NAMALWA (cell line): ENCODE measurements around the gene NFIC.
"Not testable (repeated sequence)": the region's sequence is repeated elsewhere in the genome, so short reads cannot be mapped to it uniquely, and the experiment has no call there.

Source experiments
- DNase-seq: peaks from one replicate; pipeline ENCODE4 v3.0.0-alpha.2; 2015; ENCODE audit warnings: low spot score

The NFIC gene

DNA sequence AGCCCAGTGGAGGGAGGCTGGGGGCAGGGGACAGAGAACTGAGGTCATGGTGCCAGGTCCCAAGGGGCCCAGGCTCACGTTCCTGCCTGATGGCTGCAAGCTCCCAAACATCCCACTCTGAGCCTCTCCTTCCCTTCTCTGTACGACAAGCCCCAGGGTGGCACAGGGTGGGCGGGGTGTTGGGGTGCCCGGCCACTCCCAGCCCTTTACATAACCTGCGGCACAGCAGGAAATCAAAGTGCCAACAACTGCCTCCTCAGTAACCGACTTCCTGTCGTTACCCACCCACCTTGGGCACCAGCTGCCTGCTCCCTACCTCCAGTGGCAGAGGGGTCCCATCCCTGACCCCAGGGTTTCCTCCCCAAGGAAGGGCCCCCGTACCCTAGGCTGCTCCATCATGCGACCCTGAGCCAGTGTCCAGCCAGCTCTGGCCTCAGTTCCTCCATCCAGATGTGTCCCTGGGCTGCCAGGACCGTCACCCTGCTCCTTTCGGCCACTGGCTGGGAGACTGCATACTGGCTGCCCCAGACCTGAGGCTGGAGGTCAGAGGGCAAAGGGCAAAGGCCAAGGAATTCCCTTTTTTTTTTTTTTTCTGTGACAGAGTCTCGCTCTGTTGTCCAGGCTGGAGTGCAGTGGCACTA, 27.7 kb upstream of the NFIC start:
- DNase-seq: no peak

GRCh38 chr19:3340340-3340739, 26.0 kb upstream of the NFIC start:
- no peak for DNase-seq

- DNase-seq: no peak
These were observed 24.1 kb upstream of the NFIC start for GRCh38 chr19:3342246-3342645.

- DNase-seq: not testable (repeated sequence)
These were observed 23.4 kb upstream of the NFIC start for GRCh38 chr19:3342962-3343361.

DNA sequence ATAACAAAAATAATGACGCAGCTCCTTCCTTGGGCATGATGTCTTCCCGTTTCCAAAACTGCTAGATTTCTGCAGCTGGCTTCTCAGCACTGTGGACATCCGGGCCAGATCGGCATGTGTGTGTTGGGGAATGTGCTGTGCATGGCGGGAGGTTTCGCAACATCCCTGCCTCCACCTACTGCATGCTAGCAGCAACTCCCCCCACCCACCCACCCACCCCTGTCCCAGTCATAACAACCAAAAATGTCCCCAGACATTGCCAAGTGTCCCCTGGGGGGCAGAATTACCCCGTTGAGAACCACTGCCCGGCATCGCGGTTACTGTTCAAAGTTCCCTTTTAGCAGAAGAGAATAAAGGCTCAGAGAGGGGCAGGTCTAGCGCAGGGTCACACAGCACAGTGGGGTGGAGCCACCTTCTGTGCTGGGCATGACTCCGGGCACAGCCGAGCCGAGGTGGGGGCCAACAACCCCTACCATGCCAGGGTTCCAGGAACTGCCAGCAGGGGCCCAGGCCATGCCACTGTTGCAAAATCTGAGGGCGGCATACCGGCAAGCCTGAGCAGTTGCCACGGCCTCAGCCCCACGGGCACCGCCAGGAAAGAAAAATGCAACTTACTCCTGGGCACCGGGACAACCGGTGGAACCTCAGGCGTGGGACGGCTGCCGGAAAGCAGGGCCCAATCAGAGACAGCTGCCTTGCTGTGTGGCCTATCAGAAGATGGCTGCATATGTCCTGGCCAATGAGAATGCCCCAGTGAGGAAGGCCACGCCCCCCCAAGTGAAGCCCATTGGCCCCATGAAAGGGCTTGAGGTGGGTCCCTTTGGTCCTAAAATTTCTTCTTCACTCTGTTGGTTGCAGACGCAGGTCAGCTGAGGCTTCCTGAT, 22.5 kb upstream of the NFIC start:
- peak; percentile 61 for DNase-seq

DNA sequence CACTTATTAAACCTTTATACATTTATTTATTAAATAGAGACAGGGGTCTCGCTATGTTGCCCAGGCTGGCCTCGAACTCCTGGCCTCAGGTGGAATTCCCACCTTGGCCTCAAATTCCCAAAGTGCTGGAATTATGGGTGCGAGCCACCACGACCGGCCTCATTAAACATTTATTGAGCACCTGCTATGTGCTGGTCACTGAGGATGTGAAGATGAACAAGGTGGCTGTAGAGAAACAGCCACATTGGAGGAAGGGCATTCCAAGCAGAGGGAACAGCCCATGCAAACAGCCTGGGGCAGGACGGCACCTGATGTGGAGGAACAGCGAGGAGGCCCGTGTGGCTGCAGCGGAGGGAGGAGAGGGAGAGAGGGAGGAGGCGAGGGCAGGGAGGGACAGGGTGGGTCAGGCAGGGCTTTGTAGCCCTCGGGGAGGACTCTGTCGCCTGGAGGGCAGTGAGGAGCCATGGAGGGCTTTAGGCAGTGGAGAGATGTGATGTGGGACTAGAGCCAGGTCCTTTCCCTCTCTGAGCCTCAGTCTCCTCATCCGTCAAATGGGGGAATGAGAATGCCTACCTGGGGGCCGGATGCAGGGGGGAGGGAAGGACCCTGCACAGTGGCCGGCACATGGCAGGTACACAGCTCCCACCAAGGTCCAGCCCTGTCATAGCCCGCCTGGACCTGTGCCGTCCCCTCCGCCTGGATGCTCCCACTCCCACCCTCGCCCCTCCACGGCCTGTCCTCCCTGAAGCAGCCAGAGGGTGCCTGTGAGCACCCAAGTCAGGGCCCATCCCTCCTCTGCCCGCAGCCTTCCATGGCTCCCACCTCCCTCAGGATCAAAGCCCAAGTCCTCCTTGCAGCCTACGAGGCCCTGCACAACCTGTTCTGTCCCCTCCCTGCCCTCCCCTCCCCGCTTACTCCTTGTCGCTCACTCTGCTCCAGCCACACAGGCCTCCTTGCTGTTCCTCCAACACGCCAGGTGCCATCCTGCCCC, 21.5 kb upstream of the NFIC start:
- DNase-seq: no peak

- no peak for DNase-seq
These were observed 20.4 kb upstream of the NFIC start for GRCh38 chr19:3345850-3346460.

DNA sequence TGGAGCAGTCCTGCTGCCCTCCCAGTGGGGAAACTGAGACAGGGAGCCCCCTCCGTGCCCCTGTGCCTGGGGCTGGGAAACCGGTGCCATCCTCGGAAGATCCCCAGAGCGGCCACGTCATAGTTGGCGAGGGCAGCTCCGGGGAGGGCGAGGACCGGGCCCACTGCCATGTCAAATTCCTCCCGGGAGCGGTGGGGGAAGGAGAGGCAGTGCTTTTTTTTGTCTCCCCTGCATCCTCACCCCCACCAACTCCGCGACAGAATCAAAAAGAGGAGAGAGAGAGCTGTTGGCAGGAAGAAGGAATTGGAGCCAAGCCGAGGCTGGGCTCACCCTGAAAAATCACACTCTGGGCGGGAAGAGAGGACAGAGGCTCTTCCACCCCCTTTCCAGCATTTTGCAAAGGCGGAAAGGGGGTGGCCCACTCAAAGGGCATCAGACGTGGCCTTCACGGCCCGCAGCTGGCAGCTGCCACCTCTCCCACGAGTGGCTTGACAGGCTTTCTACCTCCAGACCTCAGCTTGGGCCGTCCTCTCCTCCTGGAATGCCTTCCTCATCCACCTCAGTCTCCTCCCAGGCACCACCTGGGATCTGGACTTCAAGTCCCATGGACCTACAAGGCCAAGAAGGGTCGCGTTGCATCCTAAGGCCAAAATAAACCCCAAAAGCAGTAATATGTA, 19.6 kb upstream of the NFIC start:
- no peak for DNase-seq

DNA sequence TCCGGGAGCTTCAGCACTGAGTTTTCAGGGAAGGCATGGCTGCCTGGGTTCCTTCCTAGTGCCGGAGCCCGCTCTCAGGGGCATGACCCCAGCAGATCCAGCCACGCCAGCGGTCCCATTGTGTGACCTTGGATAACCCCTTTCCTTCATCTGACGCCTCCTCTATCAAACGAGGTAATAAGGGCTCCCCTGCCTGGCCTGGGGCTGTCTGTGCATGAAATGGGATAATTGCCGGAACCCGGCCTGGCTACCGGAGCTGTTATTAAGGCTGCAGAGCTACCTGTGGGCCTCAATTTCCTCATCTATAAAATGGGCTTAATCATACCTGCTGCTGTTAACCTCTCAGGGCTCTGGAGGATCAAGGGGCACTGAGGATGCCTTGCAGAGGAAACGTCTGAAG, 18.3 kb upstream of the NFIC start:
- DNase-seq: no peak

GRCh38 chr19:3348469-3348868, 17.9 kb upstream of the NFIC start:
- DNase-seq: not testable (repeated sequence)

DNA sequence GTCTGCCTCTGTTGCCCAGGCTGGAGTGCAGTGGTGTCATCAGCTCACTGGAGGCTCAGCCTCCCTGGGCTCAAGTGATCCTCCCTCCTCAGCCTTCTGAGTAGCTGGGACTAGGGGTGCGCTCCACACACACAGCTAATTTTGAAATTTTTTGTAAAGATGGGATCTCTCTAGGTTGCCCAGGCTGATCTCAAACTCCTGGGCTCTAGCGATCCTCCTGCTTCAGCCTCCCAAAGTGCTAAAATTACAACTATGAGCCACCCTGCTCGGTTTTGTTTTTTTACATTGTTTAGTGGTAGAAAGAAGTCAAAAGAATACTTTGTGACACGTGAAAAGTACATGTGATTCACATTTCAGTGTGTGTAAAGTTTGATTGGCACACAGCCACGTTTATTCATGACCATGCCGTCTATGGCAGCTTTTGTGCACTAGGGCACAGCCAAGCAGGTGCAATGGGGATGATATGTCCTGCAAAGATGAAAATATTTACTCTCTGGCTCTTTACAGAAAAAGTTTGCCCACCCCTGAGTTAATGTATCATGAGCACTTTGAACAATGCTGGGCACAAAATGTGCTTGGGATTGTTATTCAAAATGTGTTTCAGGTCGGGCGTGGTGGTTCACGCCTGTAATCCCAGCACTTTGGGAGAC, 16.2 kb upstream of the NFIC start:
- no peak for DNase-seq

DNA sequence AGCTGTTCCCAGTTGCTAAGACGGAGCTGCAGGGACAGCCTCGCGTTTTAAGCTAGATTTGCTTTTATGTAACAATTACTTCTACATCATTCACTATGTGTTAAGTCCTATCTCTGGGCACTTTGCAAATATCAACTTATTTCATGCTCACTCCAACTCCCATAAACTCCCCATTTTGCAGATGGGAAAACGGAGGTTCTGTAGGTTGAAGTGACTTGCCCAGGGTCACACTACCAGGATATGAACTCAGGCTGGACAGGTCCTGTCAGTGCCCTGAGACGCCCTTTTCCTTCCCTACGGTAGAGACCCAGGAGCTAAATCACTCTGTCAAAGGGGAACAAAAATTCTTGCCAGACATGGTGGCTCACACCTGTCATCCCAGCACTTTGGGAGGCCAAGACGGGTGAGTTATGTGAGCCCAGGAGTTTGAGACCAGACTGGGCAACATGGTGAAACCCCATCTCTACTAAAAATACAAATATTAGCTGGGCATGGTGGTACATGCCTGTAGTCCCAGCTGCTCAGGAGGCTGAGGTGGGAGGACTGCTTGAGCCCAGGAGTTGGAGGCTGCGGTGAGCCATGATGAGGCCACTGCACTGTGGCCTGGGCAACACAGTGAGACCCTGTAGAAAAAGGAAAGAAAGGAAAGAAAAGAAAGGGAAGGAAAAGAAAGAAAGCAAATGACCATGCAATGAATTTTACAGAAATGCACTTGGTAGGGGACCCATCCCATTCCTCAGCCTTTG, 14.5 kb upstream of the NFIC start:
- no peak for DNase-seq

- DNase-seq: no peak
These were observed 12.9 kb upstream of the NFIC start for GRCh38 chr19:3353493-3353892.

DNA sequence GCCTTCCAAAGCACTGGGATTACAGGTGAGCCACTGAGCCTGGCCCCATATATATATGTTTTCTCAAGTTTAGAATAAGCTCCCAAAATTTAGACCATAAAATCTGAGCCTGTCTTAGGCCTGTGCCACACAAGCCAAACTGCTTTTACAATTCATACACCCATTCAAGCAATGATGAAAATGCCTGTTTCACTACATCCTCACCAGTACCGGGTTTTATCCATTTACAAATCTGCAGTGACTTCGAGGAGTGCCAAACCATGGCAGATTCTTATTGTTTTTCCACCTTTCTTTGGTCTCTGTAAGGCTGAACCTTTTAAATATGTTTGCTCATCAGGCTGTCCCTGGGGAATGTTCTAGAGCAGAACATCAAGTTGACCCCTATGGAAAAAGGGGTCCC, 9.6 kb upstream of the NFIC start:
- no peak for DNase-seq

DNA sequence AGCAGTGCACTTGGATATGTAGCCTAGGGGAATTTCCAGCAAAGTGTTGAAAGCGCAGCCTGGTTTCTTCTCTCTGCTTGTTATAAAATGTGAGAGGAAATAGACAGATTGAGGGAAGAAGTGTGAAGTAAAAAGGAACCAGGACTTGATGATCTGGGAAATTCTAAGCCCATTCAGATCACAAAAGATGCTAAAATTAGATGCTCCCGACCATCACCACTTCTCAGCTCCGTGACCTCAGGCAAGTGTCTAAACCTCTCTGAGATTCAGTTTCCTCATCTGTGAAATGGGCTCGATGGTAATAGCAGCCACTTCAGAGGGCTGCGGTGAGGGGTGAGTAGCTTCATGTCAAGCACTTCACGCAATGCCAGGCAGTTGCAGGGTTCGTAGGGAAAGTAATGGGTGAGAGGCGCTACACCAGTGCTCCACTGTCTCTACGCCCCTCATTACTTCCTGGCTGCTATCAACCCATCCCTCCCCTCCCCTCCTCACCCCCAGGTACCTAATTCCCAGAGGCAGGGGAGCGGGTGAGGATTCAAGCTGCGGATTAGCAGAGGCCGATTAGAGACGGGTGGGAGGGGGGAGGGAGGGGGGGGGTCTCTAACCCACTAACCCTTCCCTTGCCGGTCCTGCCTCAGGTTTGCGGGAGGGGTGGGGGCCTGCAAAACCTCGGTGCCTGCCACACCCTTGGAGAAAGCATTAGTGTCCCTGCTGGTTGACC, 9.0 kb upstream of the NFIC start:
- DNase-seq: no peak

- no peak for DNase-seq
These were observed 8.2 kb upstream of the NFIC start for GRCh38 chr19:3357992-3358688.

DNA sequence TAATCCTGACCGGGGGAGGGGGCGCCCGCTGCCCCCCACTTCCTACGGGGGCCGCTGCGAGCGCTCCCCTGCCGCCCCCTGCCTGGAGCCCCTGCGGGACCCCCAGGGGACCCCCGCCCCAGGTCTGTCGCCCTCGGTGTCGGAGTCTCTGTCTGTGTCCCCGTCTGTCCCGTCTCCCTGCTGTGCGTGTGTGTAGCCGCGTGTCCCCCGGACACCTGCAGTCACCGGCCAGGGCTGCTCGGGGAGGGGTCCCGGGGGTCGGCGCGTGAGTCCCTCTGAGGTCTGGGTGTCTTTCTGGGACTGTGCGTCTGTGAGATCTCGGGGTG, 7.7 kb upstream of the NFIC start:
- DNase-seq: no peak

- DNase-seq: no peak
These were observed 7.1 kb upstream of the NFIC start for GRCh38 chr19:3359015-3359918.
